ENCODE measurements around the gene NCKAP5. TPM values are rescaled to one million over a fixed set of nuclear protein-coding genes. Genes with fewer than 3 reads are reported as not detected.

NCKAP5 gene
- 7.9 TPM for total RNA-seq
- long read RNA-seq, partial matches to known transcripts = 1 of 4 reads
- long read RNA-seq, other reads (novel, unspliced or antisense) = 3 of 4 reads

DNA sequence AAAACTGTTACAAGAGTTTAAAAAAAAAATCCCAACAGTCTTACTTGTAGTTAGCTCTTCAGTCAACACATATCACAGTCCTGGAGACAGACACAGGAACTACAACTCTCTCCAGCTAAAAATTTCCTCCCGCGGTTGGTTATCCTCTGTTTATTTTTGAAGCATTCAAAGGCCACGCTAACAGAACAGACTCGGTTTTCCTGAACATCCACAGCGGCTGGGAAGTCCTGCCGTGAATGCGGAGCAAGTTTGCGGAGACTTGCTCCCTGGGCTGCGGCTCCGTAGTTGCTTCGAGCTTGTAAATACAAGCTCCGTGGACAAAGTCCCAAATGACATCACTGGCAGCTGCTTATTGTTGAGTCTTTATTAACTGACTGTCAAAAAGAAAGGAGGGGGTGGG lies at the start of gene NCKAP5:
Gene NCKAP5 (minus strand): TSS at position 292 of the 400 bp plus-strand sequence. CDS start 50,937 bp downstream, outside the sequence.
- ATAC-seq (ENCODE audit: poor library complexity) = peak; percentile 64
- intact Hi-C loops (cut with DNase I) = loop anchor here (5.0 to 10.0 kb wide), 2 partner anchors 209 to 303 kb away; no protein-coding TSS in a partner anchor
- no peak for DNase-seq

DNA sequence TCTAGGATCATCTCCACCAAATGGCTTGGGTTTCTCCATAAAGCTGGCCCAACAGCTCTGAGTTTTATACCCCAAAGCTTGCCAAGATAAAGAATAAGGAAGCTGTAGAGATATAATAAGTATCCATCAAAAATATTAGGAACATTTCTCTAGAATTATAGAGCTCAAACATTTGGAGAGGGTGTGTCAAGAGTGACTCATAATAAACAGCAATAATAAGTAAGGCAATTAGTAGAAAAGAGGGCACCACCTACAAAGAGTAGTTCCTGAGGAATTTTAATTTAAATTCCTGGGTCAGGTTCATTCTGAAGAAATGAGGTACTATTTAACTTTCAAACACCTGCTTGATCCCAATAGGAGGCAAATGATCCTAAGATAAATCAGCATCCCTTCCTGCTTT lies 41.4 kb upstream of the NCKAP5 start:
- ATAC-seq (ENCODE audit: poor library complexity) (no peak), DNase-seq (no peak)
- intact Hi-C loops (cut with DNase I) = no loop called here

DNA sequence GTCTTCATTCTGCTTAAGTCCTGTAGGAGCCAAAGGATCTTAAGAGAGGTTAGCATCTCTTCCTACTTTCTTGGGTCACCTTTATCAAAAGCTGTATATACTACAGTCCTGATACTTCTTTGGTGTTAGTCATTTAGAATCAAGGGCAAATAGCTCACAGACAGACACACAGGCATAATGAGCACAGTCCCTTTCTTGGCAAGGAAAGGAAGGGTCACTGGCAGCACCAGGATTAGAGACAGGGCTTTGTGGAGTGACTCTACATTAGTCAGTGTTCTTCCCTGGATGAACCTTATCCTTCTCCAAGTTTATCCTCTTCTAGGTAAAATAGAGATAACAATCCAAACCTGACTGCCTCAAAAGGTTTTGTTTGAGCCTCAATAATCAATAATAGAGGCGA lies 40.0 kb upstream of the NCKAP5 start:
- no peak for DNase-seq
- intact Hi-C loops (cut with DNase I) = no loop called here
- peak; percentile 32 for ATAC-seq (ENCODE audit: poor library complexity)

DNA sequence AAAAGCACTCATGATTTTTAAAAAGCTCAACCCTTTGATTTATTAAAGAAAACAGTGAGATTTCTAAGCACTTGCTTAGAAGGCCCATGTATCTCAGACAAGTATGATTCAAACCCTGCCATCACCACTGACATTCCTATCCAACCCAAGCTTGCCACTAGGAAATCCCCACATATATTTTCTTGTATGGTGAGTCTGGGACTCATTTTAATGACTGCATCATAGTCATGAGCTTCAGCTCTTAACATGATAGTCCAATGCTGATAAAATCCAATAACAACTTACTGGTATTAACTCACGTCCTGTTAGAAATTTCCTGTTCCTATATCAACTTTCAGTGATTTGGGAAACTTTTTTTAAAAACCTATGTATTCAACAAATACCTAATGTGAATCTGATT lies 39.4 kb upstream of the NCKAP5 start:
- intact Hi-C loops (cut with DNase I) = no loop called here
- no peak for DNase-seq
- ATAC-seq (ENCODE audit: poor library complexity) = no peak

DNA sequence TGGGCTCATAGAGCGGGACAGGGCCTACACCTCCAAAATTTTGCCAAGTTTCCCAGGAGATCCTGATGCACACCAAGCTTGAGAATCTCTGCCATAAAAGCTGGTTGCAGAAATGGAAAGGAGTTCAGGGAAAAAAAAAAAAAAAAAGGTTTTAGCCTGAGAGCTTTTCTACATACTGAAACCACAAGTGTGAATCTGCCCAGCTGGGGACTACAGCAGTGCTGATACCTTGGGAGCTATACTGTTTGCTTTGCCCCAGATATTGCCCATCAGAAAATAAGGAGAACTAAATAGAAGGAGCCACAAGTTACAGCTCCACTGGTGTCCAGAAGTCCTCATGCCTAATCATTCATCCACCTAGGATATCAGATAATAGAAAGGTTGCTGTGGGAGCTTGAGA lies 38.4 kb upstream of the NCKAP5 start:
- DNase-seq (no peak), ATAC-seq (ENCODE audit: poor library complexity) (no peak)
- intact Hi-C loops (cut with DNase I) = no loop called here

DNA sequence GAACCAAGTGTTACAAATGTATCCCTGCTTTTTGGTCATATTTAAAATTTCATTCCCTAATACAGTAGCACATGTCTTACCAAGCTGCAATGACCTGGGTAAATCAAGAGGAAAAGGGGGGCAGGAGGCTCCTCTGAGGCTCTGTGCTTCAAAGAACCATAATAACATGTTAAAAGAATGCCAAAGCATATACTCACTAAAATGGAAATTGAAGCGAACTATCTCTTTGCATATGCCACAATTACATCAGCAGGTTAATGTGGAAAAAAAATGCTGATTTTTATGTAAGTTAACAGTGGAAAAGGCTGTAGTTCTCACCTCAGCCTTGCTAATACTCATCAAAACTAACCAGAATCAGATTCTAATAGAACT lies 37.5 kb upstream of the NCKAP5 start:
- ATAC-seq (ENCODE audit: poor library complexity) = no peak
- no peak for DNase-seq
- intact Hi-C loops (cut with DNase I) = no loop called here

DNA sequence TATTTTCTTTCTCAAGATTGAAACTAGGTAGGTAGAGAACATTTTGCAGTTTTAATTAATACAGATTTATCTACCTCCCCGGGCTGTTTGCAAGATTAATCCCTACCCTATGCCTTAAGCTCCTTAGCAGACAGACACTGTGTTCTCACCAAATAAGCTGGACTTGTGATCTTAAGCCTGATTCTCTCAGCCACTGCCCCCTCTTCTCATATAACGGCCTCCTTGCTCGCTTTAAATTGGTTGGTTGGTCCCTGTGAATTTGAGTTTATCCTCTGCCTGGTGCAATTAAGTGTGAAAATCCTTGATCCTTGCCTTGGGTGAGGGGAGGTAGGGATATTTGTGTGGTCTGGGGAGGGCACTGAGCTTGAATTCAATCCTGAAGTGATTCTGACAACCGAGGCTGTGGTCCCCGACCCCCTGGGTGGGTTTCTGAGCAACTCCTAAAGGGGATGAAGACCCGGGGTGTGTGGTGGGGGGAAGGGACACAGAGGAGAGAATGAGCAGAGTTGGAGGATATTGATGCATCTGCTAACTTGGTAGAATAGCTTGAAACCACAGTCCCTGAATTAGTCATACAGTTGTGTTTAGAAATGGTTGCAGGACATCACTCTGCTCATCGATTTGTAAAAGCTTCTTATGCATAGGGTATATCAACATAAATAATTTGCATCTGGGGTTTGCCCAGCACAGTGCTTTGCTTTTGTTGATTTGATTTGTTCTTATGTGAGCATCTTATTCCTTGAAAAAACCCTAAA lies 36.9 kb upstream of the NCKAP5 start:
- no peak for ATAC-seq (ENCODE audit: poor library complexity)

DNA sequence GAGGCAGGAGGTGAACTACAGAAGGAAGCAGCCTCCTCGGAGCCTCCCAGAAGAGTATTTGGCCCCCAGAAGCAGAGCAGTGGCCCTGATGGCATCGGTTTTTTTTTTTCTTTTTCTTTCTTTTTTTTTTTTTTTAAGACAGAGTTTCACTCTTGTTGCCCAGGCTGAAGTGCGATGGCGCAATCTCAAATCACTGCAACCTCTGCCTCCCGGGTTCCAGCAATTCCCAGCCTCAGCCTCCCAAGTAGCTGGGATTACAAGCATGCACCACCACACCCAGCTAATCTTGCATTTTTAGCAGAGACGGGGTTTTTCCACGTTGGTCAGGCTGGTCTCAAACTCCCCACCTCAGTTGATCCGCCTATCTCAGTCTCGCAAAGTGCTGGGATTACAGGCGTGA lies 34.8 kb upstream of the NCKAP5 start:
- DNase-seq = no peak
- intact Hi-C loops (cut with DNase I) = no loop called here

More for the DNA sequence above, 36.9 kb upstream of the NCKAP5 start:
- intact Hi-C loops (cut with DNase I) = no loop called here
- no peak for DNase-seq

DNA sequence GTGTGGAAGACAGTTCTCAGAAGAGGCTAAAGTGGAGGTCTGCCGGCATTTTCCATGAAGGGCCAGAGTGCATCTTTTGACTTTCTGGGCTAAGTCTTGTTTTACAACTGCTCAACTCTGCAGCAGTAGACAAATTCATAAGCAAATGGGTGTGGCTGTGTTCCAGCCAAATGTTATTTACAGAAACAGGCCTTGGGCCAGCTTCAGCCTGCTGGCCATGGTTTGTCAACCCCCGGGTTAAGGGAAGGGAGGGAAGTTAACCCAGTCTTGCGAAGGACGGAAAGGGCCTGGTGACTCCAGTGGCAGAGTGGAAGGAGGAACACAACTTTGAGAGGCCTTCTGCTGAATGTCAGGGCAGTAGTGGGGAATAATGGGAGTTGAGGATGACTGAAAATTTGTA lies 34.3 kb upstream of the NCKAP5 start:
- DNase-seq (peak; percentile 47), ATAC-seq (ENCODE audit: poor library complexity) (peak; percentile 79)
- intact Hi-C loops (cut with DNase I) = no loop called here

More for the DNA sequence above, 34.8 kb upstream of the NCKAP5 start:
- no peak for ATAC-seq (ENCODE audit: poor library complexity)

DNA sequence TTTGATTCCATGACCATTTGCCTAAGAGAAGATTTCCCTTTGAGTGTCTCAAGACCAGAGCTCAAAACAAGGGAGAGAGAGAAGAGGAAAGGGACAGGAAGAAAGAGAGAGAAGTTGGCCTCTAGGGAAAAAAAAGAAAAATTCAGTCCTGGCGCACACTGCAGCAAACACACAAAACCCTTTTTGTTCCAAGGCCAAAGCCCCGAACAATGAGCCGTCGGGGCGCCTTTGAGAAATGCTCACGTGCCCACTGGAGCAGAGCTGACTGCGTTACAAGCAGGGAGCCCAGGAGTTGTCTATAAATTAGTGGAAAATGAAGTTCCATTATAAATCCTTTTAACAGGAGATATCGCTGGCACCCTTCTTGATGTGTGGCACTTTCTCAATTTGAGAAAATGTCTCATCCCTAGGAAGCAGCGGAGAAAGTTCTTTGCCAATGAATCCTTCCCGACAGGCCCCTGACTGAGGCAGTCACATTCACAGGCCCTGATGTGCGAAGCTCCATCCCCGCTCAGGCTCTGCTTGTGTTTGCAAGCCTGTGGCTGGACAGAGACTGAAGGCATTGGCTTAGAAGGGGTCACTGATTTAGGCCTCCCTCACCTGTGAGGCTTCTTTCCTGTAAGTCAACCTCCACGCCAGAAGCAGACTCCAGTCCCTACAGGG lies 32.1 kb upstream of the NCKAP5 start:
- no peak for ATAC-seq (ENCODE audit: poor library complexity)
- intact Hi-C loops (cut with DNase I) = no loop called here

DNA sequence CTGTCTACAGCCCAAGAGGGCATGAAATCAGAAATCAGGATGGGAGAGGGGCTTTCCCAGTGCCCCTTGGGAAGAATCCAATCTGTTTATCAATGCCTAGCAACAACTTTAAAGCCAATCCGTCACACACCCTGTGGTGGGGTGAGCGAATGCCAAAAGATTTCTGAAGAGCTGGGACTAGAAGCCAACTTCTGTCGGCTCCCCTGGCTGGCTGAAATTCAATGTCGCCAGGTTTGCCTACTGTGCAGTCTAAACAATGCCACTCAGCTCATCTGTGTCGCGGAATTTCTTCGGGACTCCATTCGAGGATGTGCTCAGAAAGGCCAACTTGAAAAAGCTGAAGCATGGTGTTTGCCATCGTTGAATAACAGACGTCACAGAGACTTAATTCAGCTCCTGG lies 31.5 kb upstream of the NCKAP5 start:
- peak; percentile 33 for ATAC-seq (ENCODE audit: poor library complexity)
- no peak for DNase-seq
- intact Hi-C loops (cut with DNase I) = no loop called here

More for the DNA sequence above, 32.1 kb upstream of the NCKAP5 start:
- no peak for DNase-seq

DNA sequence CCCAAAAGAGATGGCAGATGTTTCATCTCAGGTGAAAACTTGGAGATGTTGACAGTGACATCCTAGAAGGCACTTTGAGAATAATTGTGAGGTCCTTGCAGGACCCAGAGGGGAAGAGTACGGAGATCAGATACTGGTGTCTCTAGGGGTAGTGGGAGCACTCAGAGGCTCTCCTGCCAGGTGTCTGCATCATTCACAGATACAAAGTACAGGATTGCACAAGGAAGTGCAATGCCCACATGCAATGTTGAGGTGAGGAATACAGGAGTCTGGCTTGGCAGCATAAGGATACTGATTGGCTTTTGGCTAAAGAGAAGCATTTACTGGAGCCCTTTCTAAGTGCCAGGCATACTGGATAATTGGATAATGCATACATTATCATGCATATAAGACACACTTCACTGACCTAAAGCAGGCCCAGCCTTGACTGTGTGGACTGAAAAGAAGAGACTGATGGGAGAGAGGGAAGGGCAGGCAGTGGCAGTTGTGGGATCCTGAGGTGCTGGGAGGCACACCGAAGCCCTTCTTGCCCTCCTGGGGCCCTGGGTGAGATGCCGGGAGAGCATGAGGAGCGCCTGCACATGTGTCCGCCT lies 31.0 kb upstream of the NCKAP5 start:
- intact Hi-C loops (cut with DNase I) = no loop called here
- DNase-seq (no peak), ATAC-seq (ENCODE audit: poor library complexity) (peak; percentile 9)

DNA sequence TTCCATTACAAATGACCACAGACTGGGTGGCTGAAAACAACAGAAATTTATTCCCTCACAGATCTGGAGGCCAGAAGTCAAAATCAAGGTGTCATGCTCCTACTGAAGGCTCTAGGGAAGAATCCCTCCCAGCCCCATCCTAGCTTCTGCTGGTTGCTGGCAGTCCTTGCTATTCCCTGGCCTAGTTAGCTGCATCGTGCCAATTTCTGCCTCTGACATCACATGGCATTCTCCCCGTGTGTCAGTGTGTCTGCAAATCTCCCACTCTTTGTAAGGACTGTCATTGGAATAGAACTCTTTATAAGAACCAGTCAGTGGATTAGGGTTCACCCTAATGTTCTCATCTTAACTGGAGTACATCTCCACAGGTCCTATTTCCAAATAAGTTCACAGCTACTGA lies 30.5 kb upstream of the NCKAP5 start:
- intact Hi-C loops (cut with DNase I) = no loop called here
- DNase-seq (no peak), ATAC-seq (ENCODE audit: poor library complexity) (peak; percentile 57)

DNA sequence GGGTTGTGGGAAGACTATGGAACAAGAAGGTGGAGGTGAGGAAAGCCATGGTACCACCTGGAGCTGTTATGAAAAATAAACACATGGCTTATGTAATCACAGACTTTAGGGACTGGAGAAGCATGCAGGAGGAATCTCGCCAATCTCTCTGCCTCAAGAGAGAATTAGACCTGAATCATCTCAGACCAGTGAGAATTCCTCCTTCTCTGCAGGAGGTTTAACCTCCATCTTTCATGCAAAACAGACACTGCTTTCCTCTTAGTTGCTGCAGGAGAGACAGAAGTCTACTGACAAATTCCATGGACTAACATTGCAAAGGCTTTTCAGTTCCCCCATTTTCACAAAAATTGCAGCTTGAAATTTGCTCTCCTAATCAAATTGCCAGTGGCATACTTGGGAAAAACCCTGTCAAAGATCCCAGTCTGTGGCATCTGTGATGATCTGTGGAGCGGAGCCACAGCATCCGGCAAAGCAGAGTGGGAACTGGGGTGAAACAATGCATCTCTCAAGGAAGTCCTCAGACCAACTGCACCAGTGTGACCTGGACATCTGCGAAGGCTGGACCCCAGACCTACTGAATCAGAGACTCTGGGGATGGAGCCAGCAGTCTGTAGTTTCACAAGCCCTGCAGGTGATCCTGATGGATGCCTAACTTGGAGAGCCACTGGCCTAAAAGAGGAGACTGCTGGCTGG lies 28.6 kb upstream of the NCKAP5 start:
- intact Hi-C loops (cut with DNase I) = no loop called here
- DNase-seq = no peak

DNA sequence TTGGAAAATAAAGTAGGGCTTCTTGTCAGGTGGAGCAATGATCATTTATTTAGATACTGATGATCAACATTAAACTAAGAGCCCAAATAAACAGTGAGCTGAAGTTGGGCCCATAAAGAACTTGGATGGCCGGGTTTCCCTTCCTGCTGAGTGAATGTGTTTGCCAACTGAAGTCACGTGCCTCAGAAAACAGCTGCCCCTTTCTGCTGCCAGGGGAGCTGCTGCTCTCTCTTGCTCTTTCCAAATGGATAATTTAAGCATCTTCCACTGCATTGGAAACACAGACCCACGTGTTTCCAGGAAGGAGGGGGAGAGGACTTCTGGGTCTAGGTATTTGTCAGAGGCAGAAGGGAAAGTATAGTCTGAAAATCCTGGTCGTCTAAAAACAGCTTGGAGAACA lies 22.9 kb upstream of the NCKAP5 start:
- peak; percentile 66 for DNase-seq
- peak; percentile 92 for ATAC-seq (ENCODE audit: poor library complexity)
- intact Hi-C loops (cut with DNase I) = no loop called here

More for the DNA sequence above, 28.6 kb upstream of the NCKAP5 start:
- no peak for ATAC-seq (ENCODE audit: poor library complexity)

DNA sequence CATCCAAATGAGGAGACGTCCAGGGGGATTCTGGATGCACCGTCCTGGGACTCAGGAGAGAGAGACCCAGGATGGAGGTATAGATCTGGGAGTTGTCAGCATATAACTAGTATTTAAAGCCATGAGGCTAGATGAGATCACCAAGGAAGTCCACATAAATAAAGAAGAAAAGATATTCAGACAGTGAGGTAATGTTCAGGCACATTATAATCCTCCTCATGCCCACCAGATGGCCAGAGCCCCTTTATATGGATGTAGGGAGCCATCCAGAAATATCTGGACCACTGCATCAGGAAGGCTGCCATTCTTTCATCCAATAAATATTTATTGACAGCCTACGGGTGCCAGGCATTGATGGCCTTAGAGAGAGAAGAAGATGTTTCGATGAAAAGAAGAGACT lies 21.2 kb upstream of the NCKAP5 start:
- ATAC-seq (ENCODE audit: poor library complexity) = no peak
- intact Hi-C loops (cut with DNase I) = no loop called here
- DNase-seq = no peak

DNA sequence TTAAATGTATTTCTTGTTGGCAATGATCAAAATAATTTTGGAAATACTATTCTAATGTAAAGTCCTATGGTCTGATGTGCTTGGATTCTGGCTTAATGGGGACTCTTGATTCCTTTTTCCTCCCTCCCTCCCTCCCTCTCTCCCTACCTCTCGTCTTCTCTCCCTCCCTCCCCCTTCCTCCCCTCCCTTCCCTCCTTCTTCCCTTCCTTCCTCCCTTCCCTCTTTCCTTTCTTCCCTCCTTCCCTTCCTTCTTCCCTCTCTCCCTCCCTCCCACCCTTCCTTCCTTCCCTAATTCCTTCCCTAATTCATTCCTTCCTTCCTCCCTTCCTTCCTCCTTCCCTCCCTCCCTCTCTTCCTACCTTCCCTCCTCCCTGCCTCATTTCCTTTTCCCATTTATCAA lies 19.9 kb upstream of the NCKAP5 start:
- intact Hi-C loops (cut with DNase I) = no loop called here
- DNase-seq = no peak
- no peak for ATAC-seq (ENCODE audit: poor library complexity)

DNA sequence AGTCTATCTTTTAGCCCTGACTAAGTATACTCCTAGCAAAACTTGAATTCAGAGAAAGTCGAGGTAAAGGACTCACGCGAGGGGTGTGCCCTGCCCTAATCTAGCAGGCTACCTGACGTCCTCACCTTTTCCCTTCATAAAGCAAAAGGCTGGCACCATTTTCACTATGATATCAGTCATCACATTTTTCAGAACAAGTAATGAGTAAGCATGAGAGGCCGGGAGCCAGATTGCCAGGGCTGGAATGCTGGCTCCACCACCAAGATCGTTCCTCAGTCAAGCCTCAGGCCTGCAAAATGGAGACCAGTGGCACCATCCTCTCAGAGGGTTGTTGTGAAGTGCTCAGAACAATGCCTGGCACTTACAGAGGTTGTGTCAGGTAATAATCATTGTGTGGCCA lies 18.7 kb upstream of the NCKAP5 start:
- peak; percentile 47 for DNase-seq
- intact Hi-C loops (cut with DNase I) = no loop called here
- ATAC-seq (ENCODE audit: poor library complexity) = peak; percentile 42

DNA sequence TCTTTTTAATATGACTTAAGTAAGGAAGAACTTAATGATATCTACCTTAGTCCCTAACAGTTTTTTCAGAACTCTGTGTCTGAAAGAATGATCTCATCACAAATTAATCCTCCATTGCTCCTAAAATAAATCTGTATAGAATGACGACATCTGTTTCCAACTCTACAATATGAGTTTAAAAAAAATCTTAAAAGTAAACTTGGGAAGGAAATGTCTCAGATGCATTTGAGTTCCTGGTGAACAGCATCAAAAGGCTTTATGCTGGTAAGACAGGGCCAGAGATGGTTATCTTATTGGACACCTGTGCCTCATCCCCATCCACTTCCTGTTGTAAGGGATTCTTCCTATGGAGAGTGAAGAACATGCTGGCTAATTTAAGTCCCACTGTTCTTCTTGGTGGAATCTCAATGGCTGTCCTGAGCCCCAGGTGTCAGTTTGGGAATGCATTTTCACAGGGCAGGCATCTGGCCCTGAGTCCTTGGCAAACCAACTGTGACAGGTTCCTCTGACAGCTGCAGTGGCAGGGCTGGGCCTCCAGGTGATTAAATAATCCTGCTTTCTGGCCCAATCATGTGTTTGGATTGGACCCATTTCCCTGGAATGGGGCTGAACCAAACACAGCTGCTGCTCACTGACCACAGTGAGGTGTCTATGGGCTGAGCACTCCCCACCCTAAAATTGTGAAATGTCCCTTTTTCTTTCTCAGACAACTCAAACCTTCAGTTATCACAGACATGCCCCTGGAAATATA lies 12.9 kb upstream of the NCKAP5 start:
- intact Hi-C loops (cut with DNase I) = no loop called here
- ATAC-seq (ENCODE audit: poor library complexity) = no peak
- no peak for DNase-seq

Data from Right ventricle myocardium superior (tissue), 1 donor.